ENCODE results near the gene ARHGAP29.

The ARHGAP29 gene

DNA sequence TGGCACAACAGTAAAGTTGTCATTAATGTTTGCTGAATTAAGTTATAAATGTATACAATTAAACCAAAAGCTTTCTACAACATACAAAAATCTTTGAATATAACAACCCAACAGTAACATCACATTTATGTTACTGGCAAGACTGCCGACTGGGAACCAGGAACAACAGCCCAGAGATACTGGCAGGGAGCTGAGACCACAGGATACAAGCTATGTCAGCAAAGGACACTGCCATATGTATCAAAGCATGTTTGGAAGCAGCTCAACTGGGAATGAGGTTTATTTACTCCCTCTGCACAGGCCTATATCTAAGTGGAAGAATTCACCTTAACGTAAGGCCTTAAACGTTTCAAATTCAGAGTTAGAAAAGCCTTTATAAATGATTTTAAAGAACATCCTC lies 50.4 kb downstream of the ARHGAP29 start:
- H4K20me1 ChIP-seq (ENCODE audit: insufficient read depth, low read length): no peaks in the 10 kb centered on the region

GRCh38 chr1:94183197-94183815 lies 54.1 kb downstream of the ARHGAP29 start:
- H3K9me2 ChIP-seq (ENCODE audit: low read depth, low read length): no peaks in the 10 kb centered on the region
- no peak overlapping the region for H3K27ac ChIP-seq (ENCODE audit: low read depth, low read length, poor library complexity, severe bottlenecking)
- H3K4me1 ChIP-seq (ENCODE audit: insufficient read depth, low read length, severe bottlenecking): no peaks in the 10 kb centered on the region
- H3K4me3 ChIP-seq (ENCODE audit: low read depth, low read length, poor library complexity, severe bottlenecking): no peak overlapping the region
- TF ChIP-seq EZH2 (IDR thresholded peaks at IDR 0.05; ENCODE audit: borderline replicate concordance, low read length) (no peak), CTCF (IDR thresholded peaks at IDR 0.05; ENCODE audit: low read length) (no peak)
- no peaks in the 10 kb centered on the region for H3K36me3 ChIP-seq (ENCODE audit: insufficient read depth, low read length)
- no peaks in the 10 kb centered on the region for H4K20me1 ChIP-seq (ENCODE audit: insufficient read depth, low read length)
- H3K27me3 ChIP-seq (ENCODE audit: insufficient read depth, low read length): no peaks in the 10 kb centered on the region
- no peak overlapping the region for H3K4me2 ChIP-seq (ENCODE audit: low read length)
- H3K9me3 ChIP-seq (ENCODE audit: low read length): no peaks in the 10 kb centered on the region
- no peak overlapping the region for H3K9ac ChIP-seq (ENCODE audit: low read length)
- no peaks in the 10 kb centered on the region for H3F3A ChIP-seq (ENCODE audit: insufficient read depth, low read length)
- no peak overlapping the region for H2AFZ ChIP-seq (ENCODE audit: low read length)
- H3K79me2 ChIP-seq (ENCODE audit: insufficient read depth, low read length): no peaks in the 10 kb centered on the region

More for the DNA sequence above, 50.4 kb downstream of the ARHGAP29 start:
- Histone ChIP-seq H3K27me3 (ENCODE audit: insufficient read depth, low read length) (no peaks in the 10 kb centered on the region), H3K36me3 (ENCODE audit: insufficient read depth, low read length) (no peaks in the 10 kb centered on the region), H3K4me1 (ENCODE audit: insufficient read depth, low read length, severe bottlenecking) (no peaks in the 10 kb centered on the region), H3K9me3 (ENCODE audit: low read length) (no peaks in the 10 kb centered on the region), H3K9ac (ENCODE audit: low read length) (no peak overlapping the region), H3K79me2 (ENCODE audit: insufficient read depth, low read length) (no peaks in the 10 kb centered on the region), H3K27ac (ENCODE audit: low read depth, low read length, poor library complexity, severe bottlenecking) (no peak overlapping the region), H3K4me3 (ENCODE audit: low read depth, low read length, poor library complexity, severe bottlenecking) (no peak overlapping the region), H3K4me2 (ENCODE audit: low read length) (no peak overlapping the region), H3F3A (ENCODE audit: insufficient read depth, low read length) (no peaks in the 10 kb centered on the region), H2AFZ (ENCODE audit: low read length) (no peak overlapping the region), H3K9me2 (ENCODE audit: low read depth, low read length) (no peaks in the 10 kb centered on the region)
- TF ChIP-seq EZH2 (IDR thresholded peaks at IDR 0.05; ENCODE audit: borderline replicate concordance, low read length) (no peak), CTCF (IDR thresholded peaks at IDR 0.05; ENCODE audit: low read length) (no peak)

- H3F3A ChIP-seq (ENCODE audit: insufficient read depth, low read length): no peaks in the 10 kb centered on the region
- no peak overlapping the region for H3K4me3 ChIP-seq (ENCODE audit: low read depth, low read length, poor library complexity, severe bottlenecking)
- H3K27me3 ChIP-seq (ENCODE audit: insufficient read depth, low read length): no peaks in the 10 kb centered on the region
- H4K20me1 ChIP-seq (ENCODE audit: insufficient read depth, low read length): no peaks in the 10 kb centered on the region
- H3K9me2 ChIP-seq (ENCODE audit: low read depth, low read length): no peaks in the 10 kb centered on the region
- no peak overlapping the region for H2AFZ ChIP-seq (ENCODE audit: low read length)
- no peaks in the 10 kb centered on the region for H3K4me1 ChIP-seq (ENCODE audit: insufficient read depth, low read length, severe bottlenecking)
- TF ChIP-seq CTCF (IDR thresholded peaks at IDR 0.05; ENCODE audit: low read length) (no peak), EZH2 (IDR thresholded peaks at IDR 0.05; ENCODE audit: borderline replicate concordance, low read length) (no peak)
- H3K36me3 ChIP-seq (ENCODE audit: insufficient read depth, low read length): no peaks in the 10 kb centered on the region
- H3K9ac ChIP-seq (ENCODE audit: low read length): no peak overlapping the region
- no peak overlapping the region for H3K27ac ChIP-seq (ENCODE audit: low read depth, low read length, poor library complexity, severe bottlenecking)
- no peaks in the 10 kb centered on the region for H3K79me2 ChIP-seq (ENCODE audit: insufficient read depth, low read length)
- no peaks in the 10 kb centered on the region for H3K9me3 ChIP-seq (ENCODE audit: low read length)
- no peak overlapping the region for H3K4me2 ChIP-seq (ENCODE audit: low read length)
Measured at GRCh38 chr1:94182191-94182590, 55.2 kb downstream of the ARHGAP29 start.
